Ovary (tissue), 9 donors: ENCODE results near the gene CIAO3. TPM values are rescaled to one million over a fixed set of nuclear protein-coding genes. Genes with fewer than 3 reads are reported as not detected.

Experiments used
- DNase-seq, 5 donors: peaks; one replicate each; pipeline ENCODE4 v3.0.0-alpha.2; 2019 to 2020
- H3K27ac ChIP-seq, 2 donors: fragments of 200-600 bp; one replicate each; pipeline versions ENCODE4 v1.5.1 to v1.8.0; 2019 to 2022
- H3K27me3 ChIP-seq: fragments of 200-600 bp; one replicate; pipeline ENCODE4 v1.8.0; 2022
- H3K36me3 ChIP-seq: fragments of 200-600 bp; sonication (generic); one replicate; pipeline ENCODE4 v1.5.1; 2019
- H3K4me1 ChIP-seq: one replicate; pipeline ENCODE4 v1.8.1; 2013; ENCODE audit warnings: mild to moderate bottlenecking, moderate library complexity; ENCODE audit not compliant: insufficient read depth
- H3K4me3 ChIP-seq: fragments of 200-600 bp; sonication (generic); one replicate; pipeline ENCODE4 v1.5.1; 2017
- H3K9me3 ChIP-seq, 2 donors: fragments of 200-600 bp in 1 of 2; sonication (generic) in 1 of 2; one replicate each; pipeline versions ENCODE4 v1.5.1 to v1.8.1; 2013 to 2019; ENCODE audit warnings: mild to moderate bottlenecking in 1 of 2, moderate library complexity in 1 of 2
- CTCF ChIP-seq, 3 donors: fragments of 450-650 bp in 2 of 3; fragments of 200-600 bp in 1 of 3; IDR thresholded peaks; one replicate each; pipeline versions ENCODE4 v1.5.1 to v1.8.0; 2016 to 2022; ENCODE audit warnings: antibody characterized with exemption in 3 of 3, mild to moderate bottlenecking in 1 of 3
- EP300 ChIP-seq: sonication (generic); formaldehyde crosslinking; IDR thresholded peaks from one replicate; pipeline ENCODE4 v1.6.1; 2017; ENCODE audit warnings: antibody characterized with exemption
- POLR2A ChIP-seq: fragments of 450-650 bp; IDR thresholded peaks from one replicate; pipeline ENCODE4 v1.6.1; 2017; ENCODE audit warnings: antibody characterized with exemption, mild to moderate bottlenecking, moderate library complexity
- WGBS, 3 donors: extraction: QIAGEN DNeasy Blood & Tissue Kit in 1 of 3; methylation state at CpG; one replicate each; pipeline versions ENCODE4 v1.1.5 to v1.1.7; 2013 to 2017; 5-methylcytosine and 5-hydroxymethylcytosine counted together
- intact Hi-C, 4 donors: fragments of 100-400 bp; cut with DNase I; formaldehyde crosslinking; loops; one replicate each; pipeline versions ENCODE4 v1.11.0 to v1.15.1; 2022 to 2023
- polyA plus RNA-seq, 2 donors: library from polyadenylated mRNA; stranded (reverse); fragments of 200-250 nt in 1 of 2; fragments of 350-450 nt in 1 of 2; fragmentation: Illumina TruSeq in 1 of 2; extraction: RNeasy Lipid Tissue Mini Kit (QIAGEN cat#74804) in 1 of 2; gene quantifications; one replicate each; pipeline ENCODE4 v1.2.3, GENCODE V29; 2013 to 2014
- total RNA-seq, 7 donors: library from RNA; depleted of rRNA in 2 of 7; stranded (reverse); fragments of >200 nt in 2 of 7; fragmentation: NEBNext Ultra II Directional in 3 of 7; extraction: Animal tissue kit (Norgen Biotek cat#: 25700) in 3 of 7; gene quantifications; one replicate each; pipeline versions ENCODE4 v1.1.0 to v1.2.4, GENCODE V29; 2016 to 2023
- donor health status: DM: no; HTN: no; CAD: no; lungs with moderate emphysema.
- donor health status: DM: no; HTN: no; CAD: no.
- donor health status: Bipolar disorder and iron deficiency.
- donor health status: DM: yes; HTN: yes; CAD: no.
- donor health status: DM: no; HTN: no; CAD: no.
- donor health status: DM: yes; HTN: yes; CAD: no.

The CIAO3 gene
- total and polyA plus RNA-seq, 9 donors, result 8.5 to 32.5 (median 21.0) TPM

GRCh38 chr16:725463-726187 is 15.2 kb downstream of the CIAO3 start:
- H3K27me3 ChIP-seq, result peaks cover 15% of the 10 kb centered on the region
- TF ChIP-seq POLR2A (no peak), CTCF (IDR thresholded peaks at IDR 0.05) (no peak), EP300 (no peak)
- H3K4me1 ChIP-seq, result peaks cover 15% of the 10 kb centered on the region
- DNase-seq, result no peak
- H3K36me3 ChIP-seq, result no peaks in the 10 kb centered on the region
- no peak overlapping the region for H3K4me3 ChIP-seq
- intact Hi-C loops, result no loop called here
- WGBS, 3 donors, result 61 to 63% (median 63%) methylated on average over 17 to 23 of the region's 23 CpGs
- H3K9me3 ChIP-seq, result no peaks in the 10 kb centered on the region
- no peak overlapping the region for H3K27ac ChIP-seq

GRCh38 chr16:725041-725376 is 15.8 kb downstream of the CIAO3 start:
- Histone ChIP-seq H3K27ac (no peak overlapping the region), H3K27me3 (peaks cover 15% of the 10 kb centered on the region), H3K36me3 (no peaks in the 10 kb centered on the region), H3K9me3 (no peaks in the 10 kb centered on the region), H3K4me3 (no peak overlapping the region), H3K4me1 (peaks cover 19% of the 10 kb centered on the region)
- intact Hi-C loops, result no loop called here
- WGBS, 3 donors, result 64 to 77% (median 71%) methylated on average over 7 of the region's 7 CpGs
- no peak for DNase-seq
- TF ChIP-seq CTCF (IDR thresholded peaks at IDR 0.05) (no peak), EP300 (no peak), POLR2A (no peak)

- 43 to 63% (median 50%) methylated on average over 25 to 29 of the region's 29 CpGs for WGBS, 3 donors
- peaks cover 15% of the 10 kb centered on the region for H3K27me3 ChIP-seq
- no peak for TF ChIP-seq POLR2A
- H3K36me3 ChIP-seq, result no peaks in the 10 kb centered on the region
- DNase-seq, result no peak
- H3K9me3 ChIP-seq, result no peaks in the 10 kb centered on the region
- peaks cover 22% of the 10 kb centered on the region for H3K4me1 ChIP-seq
- H3K27ac ChIP-seq, result no peak overlapping the region
- H3K4me3 ChIP-seq, result no peak overlapping the region
- intact Hi-C loops, result no loop called here
These were observed 16.4 kb downstream of the CIAO3 start for GRCh38 chr16:724188-725040.

GRCh38 chr16:723695-724094 is 17.1 kb downstream of the CIAO3 start:
- Histone ChIP-seq H3K4me1 (peaks cover 22% of the 10 kb centered on the region), H3K27ac (no peak overlapping the region), H3K27me3 (peaks cover 15% of the 10 kb centered on the region), H3K9me3 (no peaks in the 10 kb centered on the region), H3K4me3 (no peak overlapping the region), H3K36me3 (no peaks in the 10 kb centered on the region)
- DNase-seq, result no peak
- 70 to 81% (median 77%) methylated on average over 9 of the region's 9 CpGs for WGBS, 3 donors
- intact Hi-C loops, result no loop called here
- TF ChIP-seq POLR2A, result no peak
- no peak for TF ChIP-seq CTCF (IDR thresholded peaks at IDR 0.05)
- TF ChIP-seq EP300, result no peak
